GM23338 (cell line): ENCODE measurements around the gene FAM20C. TPM values are rescaled to one million over a fixed set of nuclear protein-coding genes. Genes with fewer than 3 reads are reported as not detected.

Source experiments
- CREB1 ChIP-seq: fragments of 250-450 bp; sonication (Bioruptor Pico); IDR thresholded peaks from 2 replicates; pipeline ENCODE4 v1.5.0; 2020; ENCODE audit warnings: low read depth, mild to moderate bottlenecking, moderate library complexity
- EZH2phosphoT487 ChIP-seq: fragments of 200-600 bp; sonication (generic); IDR thresholded peaks from one replicate; pipeline ENCODE4 v1.8.1; 2018; ENCODE audit warnings: antibody characterized with exemption; ENCODE audit not compliant: unreplicated experiment
- JUNB ChIP-seq: IDR thresholded peaks from one replicate; pipeline ENCODE4 v1.6.1; 2016; ENCODE audit warnings: antibody characterized with exemption; ENCODE audit not compliant: unreplicated experiment
- NANOG ChIP-seq: IDR thresholded peaks from 2 replicates; pipeline ENCODE4 v1.6.1; 2016; ENCODE audit warnings: antibody characterized with exemption, borderline replicate concordance
- POLR2AphosphoS5 ChIP-seq: IDR thresholded peaks from 2 replicates; pipeline ENCODE4 v1.6.1; 2016; ENCODE audit warnings: antibody characterized with exemption, low read depth
- STAT1 ChIP-seq: IDR thresholded peaks from one replicate; pipeline ENCODE4 v1.6.1; 2016; ENCODE audit warnings: antibody characterized with exemption; ENCODE audit not compliant: unreplicated experiment
- ZNF114 ChIP-seq: fragments of 250-450 bp; sonication (Bioruptor Pico); IDR thresholded peaks from 2 replicates; pipeline ENCODE4 v1.5.0; 2020; ENCODE audit warnings: mild to moderate bottlenecking, moderate library complexity
- polyA plus RNA-seq: library from polyadenylated mRNA; unstranded; fragments of >200 nt; fragmentation: Nextera tagmentation; extraction: Ambion mirVana; gene quantifications from 2 replicates; pipeline ENCODE4 v1.2.1, GENCODE V29; 2016
- total RNA-seq: library from RNA; depleted of rRNA; stranded (reverse); fragments of >200 nt; shearing (Covaris generic); gene quantifications from 2 replicates; pipeline ENCODE4 v1.2.3, GENCODE V29; 2014
- TF ChIP-seq, protein P1 (sequence below): fragments of 250-450 bp; sonication (Bioruptor Pico); IDR thresholded peaks from 2 replicates; pipeline ENCODE4 v1.5.0; 2020; ENCODE audit warnings: mild to moderate bottlenecking, moderate library complexity
- TF ChIP-seq, protein P2 (sequence below): IDR thresholded peaks from one replicate; pipeline ENCODE4 v1.6.1; 2018; ENCODE audit warnings: antibody characterized with exemption; ENCODE audit not compliant: unreplicated experiment
- TF ChIP-seq, protein P3 (sequence below), 2 experiments: fragments of 200-600 bp in 1 of 2; sonication (generic) in 1 of 2; conservative IDR thresholded peaks; 2 replicates each; pipeline versions ENCODE4 v1.5.1 to v1.6.1; 2016 to 2017; ENCODE audit warnings: antibody characterized with exemption in 2 of 2, low read depth in 2 of 2, mild to moderate bottlenecking in 2 of 2, moderate library complexity in 1 of 2
- TF ChIP-seq, protein P4 (sequence below): IDR thresholded peaks from 2 replicates; pipeline ENCODE4 v1.6.1; 2016; ENCODE audit warnings: antibody characterized with exemption

Gene FAM20C
- total and polyA plus RNA-seq, 2 experiments from 2014 or later = 7.6 to 24.8 TPM

DNA sequence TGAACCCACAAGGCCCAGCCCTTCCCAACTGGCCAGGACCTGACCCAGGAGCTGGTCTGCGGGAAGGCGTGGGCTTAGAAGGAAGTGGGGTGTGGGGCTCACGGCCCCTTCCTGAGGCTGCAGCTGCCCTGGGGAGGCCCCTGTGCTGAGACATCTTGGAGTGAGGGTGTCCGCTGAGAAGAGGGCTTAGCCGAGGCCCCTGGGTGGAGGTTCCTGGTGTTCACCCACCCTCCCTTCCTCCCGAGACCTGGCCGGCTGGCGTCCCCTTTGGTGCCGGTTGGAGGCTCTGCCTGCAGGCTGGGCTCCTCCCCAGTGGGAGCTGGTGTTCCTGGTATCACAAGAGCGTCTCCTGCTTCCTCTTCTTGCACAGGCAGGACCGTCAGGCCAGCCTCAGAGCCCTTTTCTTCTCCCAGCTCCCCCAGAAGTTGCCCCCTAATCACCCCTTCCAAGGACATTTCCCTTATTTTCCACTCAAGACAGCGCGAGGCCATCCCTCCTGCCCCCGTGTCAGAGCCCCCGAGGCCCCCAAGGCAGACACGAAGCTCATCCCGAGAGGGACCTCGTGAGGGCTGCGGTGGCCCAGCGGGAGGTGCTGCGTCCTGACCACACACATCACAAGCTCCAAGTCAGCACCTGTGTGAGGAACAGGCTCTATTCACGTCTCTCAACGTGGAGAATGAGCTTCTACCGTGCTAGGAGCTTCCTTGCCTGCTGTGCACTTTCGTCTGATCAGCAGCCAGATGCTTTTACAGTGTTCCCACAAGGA lies 25.1 kb upstream of the FAM20C start (continued):
- TF ChIP-seq, protein P1, sequence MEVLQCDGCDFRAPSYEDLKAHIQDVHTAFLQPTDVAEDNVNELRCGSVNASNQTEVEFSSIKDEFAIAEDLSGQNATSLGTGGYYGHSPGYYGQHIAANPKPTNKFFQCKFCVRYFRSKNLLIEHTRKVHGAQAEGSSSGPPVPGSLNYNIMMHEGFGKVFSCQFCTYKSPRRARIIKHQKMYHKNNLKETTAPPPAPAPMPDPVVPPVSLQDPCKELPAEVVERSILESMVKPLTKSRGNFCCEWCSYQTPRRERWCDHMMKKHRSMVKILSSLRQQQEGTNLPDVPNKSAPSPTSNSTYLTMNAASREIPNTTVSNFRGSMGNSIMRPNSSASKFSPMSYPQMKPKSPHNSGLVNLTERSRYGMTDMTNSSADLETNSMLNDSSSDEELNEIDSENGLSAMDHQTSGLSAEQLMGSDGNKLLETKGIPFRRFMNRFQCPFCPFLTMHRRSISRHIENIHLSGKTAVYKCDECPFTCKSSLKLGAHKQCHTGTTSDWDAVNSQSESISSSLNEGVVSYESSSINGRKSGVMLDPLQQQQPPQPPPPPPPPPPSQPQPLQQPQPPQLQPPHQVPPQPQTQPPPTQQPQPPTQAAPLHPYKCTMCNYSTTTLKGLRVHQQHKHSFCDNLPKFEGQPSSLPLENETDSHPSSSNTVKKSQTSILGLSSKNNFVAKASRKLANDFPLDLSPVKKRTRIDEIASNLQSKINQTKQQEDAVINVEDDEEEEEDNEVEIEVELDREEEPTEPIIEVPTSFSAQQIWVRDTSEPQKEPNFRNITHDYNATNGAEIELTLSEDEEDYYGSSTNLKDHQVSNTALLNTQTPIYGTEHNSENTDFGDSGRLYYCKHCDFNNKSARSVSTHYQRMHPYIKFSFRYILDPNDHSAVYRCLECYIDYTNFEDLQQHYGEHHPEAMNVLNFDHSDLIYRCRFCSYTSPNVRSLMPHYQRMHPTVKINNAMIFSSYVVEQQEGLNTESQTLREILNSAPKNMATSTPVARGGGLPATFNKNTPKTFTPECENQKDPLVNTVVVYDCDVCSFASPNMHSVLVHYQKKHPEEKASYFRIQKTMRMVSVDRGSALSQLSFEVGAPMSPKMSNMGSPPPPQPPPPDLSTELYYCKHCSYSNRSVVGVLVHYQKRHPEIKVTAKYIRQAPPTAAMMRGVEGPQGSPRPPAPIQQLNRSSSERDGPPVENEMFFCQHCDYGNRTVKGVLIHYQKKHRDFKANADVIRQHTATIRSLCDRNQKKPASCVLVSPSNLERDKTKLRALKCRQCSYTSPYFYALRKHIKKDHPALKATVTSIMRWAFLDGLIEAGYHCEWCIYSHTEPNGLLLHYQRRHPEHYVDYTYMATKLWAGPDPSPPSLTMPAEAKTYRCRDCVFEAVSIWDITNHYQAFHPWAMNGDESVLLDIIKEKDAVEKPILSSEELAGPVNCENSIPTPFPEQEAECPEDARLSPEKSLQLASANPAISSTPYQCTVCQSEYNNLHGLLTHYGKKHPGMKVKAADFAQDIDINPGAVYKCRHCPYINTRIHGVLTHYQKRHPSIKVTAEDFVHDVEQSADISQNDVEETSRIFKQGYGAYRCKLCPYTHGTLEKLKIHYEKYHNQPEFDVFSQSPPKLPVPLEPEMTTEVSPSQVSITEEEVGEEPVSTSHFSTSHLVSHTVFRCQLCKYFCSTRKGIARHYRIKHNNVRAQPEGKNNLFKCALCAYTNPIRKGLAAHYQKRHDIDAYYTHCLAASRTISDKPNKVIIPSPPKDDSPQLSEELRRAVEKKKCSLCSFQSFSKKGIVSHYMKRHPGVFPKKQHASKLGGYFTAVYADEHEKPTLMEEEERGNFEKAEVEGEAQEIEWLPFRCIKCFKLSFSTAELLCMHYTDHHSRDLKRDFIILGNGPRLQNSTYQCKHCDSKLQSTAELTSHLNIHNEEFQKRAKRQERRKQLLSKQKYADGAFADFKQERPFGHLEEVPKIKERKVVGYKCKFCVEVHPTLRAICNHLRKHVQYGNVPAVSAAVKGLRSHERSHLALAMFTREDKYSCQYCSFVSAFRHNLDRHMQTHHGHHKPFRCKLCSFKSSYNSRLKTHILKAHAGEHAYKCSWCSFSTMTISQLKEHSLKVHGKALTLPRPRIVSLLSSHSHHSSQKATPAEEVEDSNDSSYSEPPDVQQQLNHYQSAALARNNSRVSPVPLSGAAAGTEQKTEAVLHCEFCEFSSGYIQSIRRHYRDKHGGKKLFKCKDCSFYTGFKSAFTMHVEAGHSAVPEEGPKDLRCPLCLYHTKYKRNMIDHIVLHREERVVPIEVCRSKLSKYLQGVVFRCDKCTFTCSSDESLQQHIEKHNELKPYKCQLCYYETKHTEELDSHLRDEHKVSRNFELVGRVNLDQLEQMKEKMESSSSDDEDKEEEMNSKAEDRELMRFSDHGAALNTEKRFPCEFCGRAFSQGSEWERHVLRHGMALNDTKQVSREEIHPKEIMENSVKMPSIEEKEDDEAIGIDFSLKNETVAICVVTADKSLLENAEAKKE (CRISPR knock-in tag) = no peak
- TF ChIP-seq, protein P2, sequence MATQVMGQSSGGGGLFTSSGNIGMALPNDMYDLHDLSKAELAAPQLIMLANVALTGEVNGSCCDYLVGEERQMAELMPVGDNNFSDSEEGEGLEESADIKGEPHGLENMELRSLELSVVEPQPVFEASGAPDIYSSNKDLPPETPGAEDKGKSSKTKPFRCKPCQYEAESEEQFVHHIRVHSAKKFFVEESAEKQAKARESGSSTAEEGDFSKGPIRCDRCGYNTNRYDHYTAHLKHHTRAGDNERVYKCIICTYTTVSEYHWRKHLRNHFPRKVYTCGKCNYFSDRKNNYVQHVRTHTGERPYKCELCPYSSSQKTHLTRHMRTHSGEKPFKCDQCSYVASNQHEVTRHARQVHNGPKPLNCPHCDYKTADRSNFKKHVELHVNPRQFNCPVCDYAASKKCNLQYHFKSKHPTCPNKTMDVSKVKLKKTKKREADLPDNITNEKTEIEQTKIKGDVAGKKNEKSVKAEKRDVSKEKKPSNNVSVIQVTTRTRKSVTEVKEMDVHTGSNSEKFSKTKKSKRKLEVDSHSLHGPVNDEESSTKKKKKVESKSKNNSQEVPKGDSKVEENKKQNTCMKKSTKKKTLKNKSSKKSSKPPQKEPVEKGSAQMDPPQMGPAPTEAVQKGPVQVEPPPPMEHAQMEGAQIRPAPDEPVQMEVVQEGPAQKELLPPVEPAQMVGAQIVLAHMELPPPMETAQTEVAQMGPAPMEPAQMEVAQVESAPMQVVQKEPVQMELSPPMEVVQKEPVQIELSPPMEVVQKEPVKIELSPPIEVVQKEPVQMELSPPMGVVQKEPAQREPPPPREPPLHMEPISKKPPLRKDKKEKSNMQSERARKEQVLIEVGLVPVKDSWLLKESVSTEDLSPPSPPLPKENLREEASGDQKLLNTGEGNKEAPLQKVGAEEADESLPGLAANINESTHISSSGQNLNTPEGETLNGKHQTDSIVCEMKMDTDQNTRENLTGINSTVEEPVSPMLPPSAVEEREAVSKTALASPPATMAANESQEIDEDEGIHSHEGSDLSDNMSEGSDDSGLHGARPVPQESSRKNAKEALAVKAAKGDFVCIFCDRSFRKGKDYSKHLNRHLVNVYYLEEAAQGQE = no peak
- TF ChIP-seq, protein P3, sequence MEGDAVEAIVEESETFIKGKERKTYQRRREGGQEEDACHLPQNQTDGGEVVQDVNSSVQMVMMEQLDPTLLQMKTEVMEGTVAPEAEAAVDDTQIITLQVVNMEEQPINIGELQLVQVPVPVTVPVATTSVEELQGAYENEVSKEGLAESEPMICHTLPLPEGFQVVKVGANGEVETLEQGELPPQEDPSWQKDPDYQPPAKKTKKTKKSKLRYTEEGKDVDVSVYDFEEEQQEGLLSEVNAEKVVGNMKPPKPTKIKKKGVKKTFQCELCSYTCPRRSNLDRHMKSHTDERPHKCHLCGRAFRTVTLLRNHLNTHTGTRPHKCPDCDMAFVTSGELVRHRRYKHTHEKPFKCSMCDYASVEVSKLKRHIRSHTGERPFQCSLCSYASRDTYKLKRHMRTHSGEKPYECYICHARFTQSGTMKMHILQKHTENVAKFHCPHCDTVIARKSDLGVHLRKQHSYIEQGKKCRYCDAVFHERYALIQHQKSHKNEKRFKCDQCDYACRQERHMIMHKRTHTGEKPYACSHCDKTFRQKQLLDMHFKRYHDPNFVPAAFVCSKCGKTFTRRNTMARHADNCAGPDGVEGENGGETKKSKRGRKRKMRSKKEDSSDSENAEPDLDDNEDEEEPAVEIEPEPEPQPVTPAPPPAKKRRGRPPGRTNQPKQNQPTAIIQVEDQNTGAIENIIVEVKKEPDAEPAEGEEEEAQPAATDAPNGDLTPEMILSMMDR (conservative IDR thresholded peaks at IDR 0.05; ENCODE audit: low read depth in 2 of 2) = no peak
- TF ChIP-seq NANOG = no peak
- TF ChIP-seq EZH2phosphoT487 = no peak
- TF ChIP-seq, protein P4, sequence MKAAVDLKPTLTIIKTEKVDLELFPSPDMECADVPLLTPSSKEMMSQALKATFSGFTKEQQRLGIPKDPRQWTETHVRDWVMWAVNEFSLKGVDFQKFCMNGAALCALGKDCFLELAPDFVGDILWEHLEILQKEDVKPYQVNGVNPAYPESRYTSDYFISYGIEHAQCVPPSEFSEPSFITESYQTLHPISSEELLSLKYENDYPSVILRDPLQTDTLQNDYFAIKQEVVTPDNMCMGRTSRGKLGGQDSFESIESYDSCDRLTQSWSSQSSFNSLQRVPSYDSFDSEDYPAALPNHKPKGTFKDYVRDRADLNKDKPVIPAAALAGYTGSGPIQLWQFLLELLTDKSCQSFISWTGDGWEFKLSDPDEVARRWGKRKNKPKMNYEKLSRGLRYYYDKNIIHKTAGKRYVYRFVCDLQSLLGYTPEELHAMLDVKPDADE = no peak
- no peak for TF ChIP-seq POLR2AphosphoS5
- no peak for TF ChIP-seq STAT1
- no peak for TF ChIP-seq CREB1 (CRISPR knock-in tag)
- no peak for TF ChIP-seq ZNF114
- TF ChIP-seq JUNB = no peak
